Uterus (tissue), 4 donors: ENCODE measurements around the gene RFX2. TPM values are rescaled to one million over a fixed set of nuclear protein-coding genes. Genes with fewer than 3 reads are reported as not detected.
A peak's percentile ranks its signal among the peaks of the same experiment; 100 is the strongest.

Experiments
- DNase-seq, 2 donors: peaks; one replicate each; pipeline ENCODE4 v3.0.0-alpha.2; 2019 to 2020
- H3K27ac ChIP-seq, 2 donors: fragments of 200-600 bp; sonication (generic); 1 replicate in 1 of 2; 2 replicates in 1 of 2; pipeline ENCODE4 v1.5.1; 2016 to 2018
- H3K27me3 ChIP-seq, 2 donors: fragments of 200-600 bp; sonication (generic); one replicate each; pipeline ENCODE4 v1.5.1; 2018 to 2019; ENCODE audit warnings: control low read depth in 1 of 2
- H3K36me3 ChIP-seq, 2 donors: fragments of 200-600 bp; sonication (generic); one replicate each; pipeline ENCODE4 v1.5.1; 2019; ENCODE audit warnings: control low read depth in 1 of 2
- H3K4me1 ChIP-seq, 2 donors: fragments of 200-600 bp; sonication (generic); one replicate each; pipeline ENCODE4 v1.5.1; 2018 to 2019; ENCODE audit warnings: control low read depth in 1 of 2
- H3K4me3 ChIP-seq, 2 donors: fragments of 200-600 bp; sonication (generic); 1 replicate in 1 of 2; 2 replicates in 1 of 2; pipeline ENCODE4 v1.5.1; 2018 to 2019; ENCODE audit warnings: mild to moderate bottlenecking in 1 of 2
- H3K9me3 ChIP-seq, 2 donors: fragments of 200-600 bp; sonication (generic); one replicate each; pipeline ENCODE4 v1.5.1; 2019; ENCODE audit warnings: control low read depth in 1 of 2
- POLR2A ChIP-seq, 2 donors: fragments of 450-650 bp; IDR thresholded peaks; one replicate each; pipeline ENCODE4 v1.6.1; 2016; ENCODE audit warnings: antibody characterized with exemption in 2 of 2, mild to moderate bottlenecking in 1 of 2, moderate library complexity in 1 of 2
- intact Hi-C: fragments of 100-400 bp; cut with DNase I; formaldehyde crosslinking; loops from one replicate; pipeline ENCODE4 v1.15.1; 2023; ENCODE audit warnings: low total_unique reads
- total RNA-seq, 4 donors: library from RNA; depleted of rRNA in 3 of 4; stranded (reverse); fragments of >200 nt in 3 of 4; gene quantifications; one replicate each; pipeline versions ENCODE4 v1.1.0 to v1.2.4, GENCODE V29; 2014 to 2023
- TF ChIP-seq, protein P1 (sequence below), 4 experiments: fragments of 200-600 bp in 2 of 4; fragments of 450-650 bp in 2 of 4; sonication (generic) in 2 of 4; IDR thresholded peaks; one replicate each; pipeline ENCODE4 v1.5.1; 2016 to 2019; ENCODE audit warnings: antibody characterized with exemption in 4 of 4, mild to moderate bottlenecking in 2 of 4, moderate library complexity in 1 of 4
- donor health status: DM: yes; HTN: yes; CAD: no.

Gene RFX2
- total RNA-seq, 4 donors from 2014 or later: 10.5 to 77.9 (median 22.8) TPM

DNA sequence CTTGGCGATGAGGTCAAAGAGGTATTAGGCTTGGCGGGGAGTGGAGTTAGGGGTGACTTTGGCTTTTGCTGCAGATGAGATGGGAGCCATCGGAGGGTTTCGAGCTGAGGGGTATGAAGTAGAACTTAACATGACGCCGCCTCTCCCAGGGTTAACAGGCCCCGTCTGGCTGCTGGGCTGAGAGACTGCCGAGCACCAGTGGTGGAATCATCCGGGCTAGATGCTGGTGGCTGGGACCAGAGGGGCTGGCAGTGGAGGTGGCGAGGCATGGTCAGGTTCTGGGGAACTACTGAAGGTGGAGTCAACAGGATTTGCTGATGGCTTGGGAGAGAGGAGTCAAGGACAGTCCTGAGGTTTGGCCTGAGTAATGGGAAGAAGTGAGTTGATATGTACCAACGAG, 4.9 kb downstream of the RFX2 start:
- H3K27ac ChIP-seq: peak overlapping the region; percentile 54 to 73
- peaks cover 0 to 14% of the 10 kb centered on the region in 2 donors for H3K4me1 ChIP-seq

DNA sequence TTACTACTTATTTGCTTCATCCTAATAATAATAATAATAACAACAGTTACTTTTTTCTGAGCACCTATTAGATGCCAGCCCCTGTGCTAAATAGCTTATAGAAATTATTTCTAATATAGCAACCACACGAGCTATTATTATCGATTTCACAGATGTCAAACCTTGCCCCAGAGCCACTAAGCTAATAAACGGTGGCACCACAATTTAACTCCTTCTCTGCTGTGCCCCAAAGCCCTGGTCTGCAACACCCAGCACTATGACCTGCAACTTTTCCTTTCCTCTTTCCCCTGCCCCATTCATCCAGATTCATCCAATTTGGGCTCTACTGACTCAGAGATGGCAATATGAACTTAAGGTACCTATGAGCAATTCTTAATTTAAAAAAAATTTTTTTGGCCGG, 6.4 kb downstream of the RFX2 start:
- no peaks in the 10 kb centered on the region for H3K9me3 ChIP-seq
- no peak overlapping the region for H3K4me3 ChIP-seq
- H3K4me1 ChIP-seq: peaks cover 0 to 19% of the 10 kb centered on the region in 2 donors
- TF ChIP-seq POLR2A (IDR thresholded peaks at IDR 0.05): no peak
- TF ChIP-seq, protein P1, sequence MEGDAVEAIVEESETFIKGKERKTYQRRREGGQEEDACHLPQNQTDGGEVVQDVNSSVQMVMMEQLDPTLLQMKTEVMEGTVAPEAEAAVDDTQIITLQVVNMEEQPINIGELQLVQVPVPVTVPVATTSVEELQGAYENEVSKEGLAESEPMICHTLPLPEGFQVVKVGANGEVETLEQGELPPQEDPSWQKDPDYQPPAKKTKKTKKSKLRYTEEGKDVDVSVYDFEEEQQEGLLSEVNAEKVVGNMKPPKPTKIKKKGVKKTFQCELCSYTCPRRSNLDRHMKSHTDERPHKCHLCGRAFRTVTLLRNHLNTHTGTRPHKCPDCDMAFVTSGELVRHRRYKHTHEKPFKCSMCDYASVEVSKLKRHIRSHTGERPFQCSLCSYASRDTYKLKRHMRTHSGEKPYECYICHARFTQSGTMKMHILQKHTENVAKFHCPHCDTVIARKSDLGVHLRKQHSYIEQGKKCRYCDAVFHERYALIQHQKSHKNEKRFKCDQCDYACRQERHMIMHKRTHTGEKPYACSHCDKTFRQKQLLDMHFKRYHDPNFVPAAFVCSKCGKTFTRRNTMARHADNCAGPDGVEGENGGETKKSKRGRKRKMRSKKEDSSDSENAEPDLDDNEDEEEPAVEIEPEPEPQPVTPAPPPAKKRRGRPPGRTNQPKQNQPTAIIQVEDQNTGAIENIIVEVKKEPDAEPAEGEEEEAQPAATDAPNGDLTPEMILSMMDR (IDR thresholded peaks at IDR 0.05): no peak
- no peak for DNase-seq
- intact Hi-C loops: no loop called here
- no peaks in the 10 kb centered on the region for H3K36me3 ChIP-seq
- no peaks in the 10 kb centered on the region for H3K27me3 ChIP-seq
- peak overlapping the region; percentile 54 to 73 for H3K27ac ChIP-seq

More for the DNA sequence above, 4.9 kb downstream of the RFX2 start:
- DNase-seq: no peak
- intact Hi-C loops: loop anchor here (5.0 kb wide), 1 partner anchor 48 kb away; no protein-coding TSS in a partner anchor
- H3K36me3 ChIP-seq: no peaks in the 10 kb centered on the region
- TF ChIP-seq POLR2A (IDR thresholded peaks at IDR 0.05): no peak
- TF ChIP-seq, protein P1 (IDR thresholded peaks at IDR 0.05): no peak
- no peaks in the 10 kb centered on the region for H3K9me3 ChIP-seq
- no peaks in the 10 kb centered on the region for H3K27me3 ChIP-seq
- H3K4me3 ChIP-seq: no peak overlapping the region

DNA sequence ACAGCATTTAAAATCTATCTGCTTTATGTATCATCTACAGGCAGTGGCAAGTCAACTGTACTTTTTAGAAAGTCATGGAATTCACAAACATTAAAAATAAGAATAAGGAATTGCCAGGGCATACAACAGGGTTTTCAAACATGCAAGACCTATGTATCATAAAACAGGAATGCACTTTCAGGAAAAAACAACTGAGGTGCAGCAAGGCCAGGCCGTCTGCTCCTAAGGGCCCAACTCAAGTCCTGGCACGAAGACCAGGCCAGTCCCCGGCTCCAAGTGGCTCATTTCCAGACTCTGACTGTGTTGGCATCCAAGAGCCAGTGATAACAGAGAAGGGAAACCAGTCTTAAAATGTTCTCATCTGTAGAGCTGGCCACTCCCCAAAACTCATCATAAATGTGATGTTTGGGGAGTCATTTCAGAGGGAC, 7.1 kb downstream of the RFX2 start:
- peak overlapping the region; percentile 54 to 73 for H3K27ac ChIP-seq
- intact Hi-C loops: no loop called here
- no peak overlapping the region for H3K4me3 ChIP-seq
- peak; percentile 78 to 82 for DNase-seq
- TF ChIP-seq POLR2A (IDR thresholded peaks at IDR 0.05): no peak
- TF ChIP-seq, protein P1 (IDR thresholded peaks at IDR 0.05): no peak
- no peaks in the 10 kb centered on the region for H3K9me3 ChIP-seq
- H3K36me3 ChIP-seq: no peaks in the 10 kb centered on the region
- H3K4me1 ChIP-seq: peaks cover 0 to 21% of the 10 kb centered on the region in 2 donors
- no peaks in the 10 kb centered on the region for H3K27me3 ChIP-seq

DNA sequence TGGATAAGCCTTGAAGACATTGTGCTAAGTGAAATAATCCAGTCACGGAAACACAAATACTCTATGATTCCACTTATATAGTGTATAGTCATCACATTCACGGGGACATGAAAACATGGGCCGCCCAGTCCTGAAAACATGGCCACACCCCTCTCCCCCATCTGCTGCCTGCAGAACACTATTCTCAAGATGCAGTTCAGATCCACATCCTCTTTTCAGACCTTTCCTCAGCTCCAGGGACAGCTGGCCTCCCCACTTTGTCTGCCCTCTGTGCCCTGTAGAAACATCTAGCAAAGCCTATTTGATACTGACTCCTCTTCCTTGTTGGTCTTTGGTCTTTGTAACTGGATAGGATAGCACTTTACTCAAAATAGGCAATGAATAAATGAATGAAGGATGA, 8.3 kb downstream of the RFX2 start:
- no peak for DNase-seq
- intact Hi-C loops: no loop called here
- no peak overlapping the region for H3K4me3 ChIP-seq
- H3K27ac ChIP-seq: peak overlapping the region in 1 of 2 donors; percentile 16
- TF ChIP-seq, protein P1 (IDR thresholded peaks at IDR 0.05): no peak
- TF ChIP-seq POLR2A (IDR thresholded peaks at IDR 0.05): no peak
- no peaks in the 10 kb centered on the region for H3K27me3 ChIP-seq
- no peaks in the 10 kb centered on the region for H3K9me3 ChIP-seq
- peaks cover 0 to 23% of the 10 kb centered on the region in 2 donors for H3K4me1 ChIP-seq
- no peaks in the 10 kb centered on the region for H3K36me3 ChIP-seq

DNA sequence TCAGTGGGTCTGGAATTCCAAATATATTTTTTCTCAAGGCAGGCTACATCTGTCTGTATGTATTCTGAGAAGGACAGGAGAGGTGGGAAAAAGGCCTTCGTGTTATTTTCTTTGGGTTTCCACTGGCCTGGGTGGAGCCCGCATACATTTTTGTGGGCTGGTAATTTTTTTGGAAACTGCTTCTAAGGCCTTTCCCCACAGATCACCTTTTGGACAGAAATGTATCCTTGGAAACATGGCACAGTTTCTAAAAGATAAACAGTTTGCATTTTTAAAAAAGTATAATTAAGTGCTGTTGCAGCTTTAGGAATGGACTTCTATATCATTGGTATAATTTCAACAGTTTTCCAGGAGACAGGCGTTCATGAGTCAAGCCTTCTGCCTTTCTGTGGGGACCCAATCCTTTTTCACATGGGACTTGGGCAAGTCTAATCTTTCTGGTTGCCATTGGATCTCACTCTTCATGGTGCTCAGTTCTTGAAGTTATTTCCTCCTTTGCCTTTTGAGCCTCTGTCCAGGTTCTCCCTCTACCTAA, 8.9 kb downstream of the RFX2 start:
- peaks cover 0 to 23% of the 10 kb centered on the region in 2 donors for H3K4me1 ChIP-seq
- no peaks in the 10 kb centered on the region for H3K27me3 ChIP-seq
- DNase-seq: no peak
- H3K27ac ChIP-seq: peak overlapping the region in 1 of 2 donors; percentile 16
- no peaks in the 10 kb centered on the region for H3K9me3 ChIP-seq
- no peak for TF ChIP-seq POLR2A (IDR thresholded peaks at IDR 0.05)
- TF ChIP-seq, protein P1 (IDR thresholded peaks at IDR 0.05): no peak
- H3K36me3 ChIP-seq: no peaks in the 10 kb centered on the region
- no peak overlapping the region for H3K4me3 ChIP-seq
- intact Hi-C loops: no loop called here
